Pancreas (tissue), 10 donors: Measurements from ENCODE around the gene SH3RF3. TPM values are rescaled to one million over a fixed set of nuclear protein-coding genes. Genes with fewer than 3 reads are reported as not detected.
A peak's percentile ranks its signal among the peaks of the same experiment; 100 is the strongest.

ENCODE experiments used
- ATAC-seq, 4 donors: fragments of 200-7000 bp; cut with Tn5 transposase; one replicate each; pipeline versions ENCODE4 v1.8.0 to v1.9.1; 2020; ENCODE audit warnings: mild to moderate bottlenecking in 4 of 4, moderate library complexity in 4 of 4
- DNase-seq, 6 donors: peaks; one replicate each; pipeline ENCODE4 v3.0.0-alpha.2; 2020
- FAIRE-seq: peaks from 2 replicates; lab custom pipeline; 2012; peaks lifted over from hg19 to GRCh38; lab: Jason Lieb, UNC
- H3K27ac ChIP-seq, 4 donors: fragments of 200-600 bp; sonication (generic); 1 replicate in 3 of 4; 2 replicates in 1 of 4; pipeline versions ENCODE4 v1.5.0 to v1.8.0; 2020
- H3K27me3 ChIP-seq, 4 donors: fragments of 200-600 bp; one replicate each; pipeline ENCODE4 v1.8.0; 2021
- H3K36me3 ChIP-seq, 3 donors: fragments of 200-600 bp; sonication (generic) in 1 of 3; one replicate each; pipeline versions ENCODE4 v1.5.0 to v1.8.0; 2020 to 2021
- H3K4me1 ChIP-seq, 3 donors: fragments of 200-600 bp; one replicate each; pipeline ENCODE4 v1.8.0; 2021
- H3K4me3 ChIP-seq, 4 donors: fragments of 200-600 bp; sonication (generic) in 2 of 4; one replicate each; pipeline versions ENCODE4 v1.5.0 to v1.8.0; 2020 to 2021
- H3K9me3 ChIP-seq, 4 donors: fragments of 200-600 bp; one replicate each; pipeline ENCODE4 v1.8.0; 2021
- CTCF ChIP-seq, 4 donors: fragments of 200-600 bp; sonication (generic) in 3 of 4; IDR thresholded peaks; one replicate each; pipeline versions ENCODE4 v1.5.0 to v1.8.0; 2021; ENCODE audit warnings: antibody characterized with exemption in 4 of 4
- WGBS, 2 donors: extraction: QIAGEN DNeasy Blood & Tissue Kit; methylation state at CpG; one replicate each; pipeline ENCODE4 v1.1.7; 2013; 5-methylcytosine and 5-hydroxymethylcytosine counted together
- intact Hi-C, 3 donors: fragments of 100-400 bp; cut with DNase I; formaldehyde crosslinking; loops; one replicate each; pipeline versions ENCODE4 v1.11.1 to v1.14.2; 2022
- polyA plus RNA-seq, 2 donors: library from polyadenylated mRNA; stranded (reverse); fragments of 200-250 nt; gene quantifications; one replicate each; pipeline ENCODE4 v1.2.3, GENCODE V29; 2013
- total RNA-seq, 6 donors: library from RNA; stranded (reverse); fragmentation: NEBNext Ultra II Directional in 4 of 6; extraction: Animal tissue kit (Norgen Biotek cat#: 25700) in 4 of 6; gene quantifications; one replicate each; pipeline versions ENCODE4 v1.2.1 to v1.2.4, GENCODE V29; 2021 to 2023
- donor health status: healthy with polysubstance abuse.
- donor health status: DM: no; HTN: no; CAD: no; lungs with moderate emphysema.
- donor health status: DM: no; HTN: no; CAD: no.
- donor health status: control.
- donor health status: control.
- donor health status: Bipolar disorder and iron deficiency.
- donor health status: DM: yes; HTN: yes; CAD: no.
- donor health status: DM: no; HTN: no; CAD: no.
- donor health status: DM: no; HTN: no; CAD: no.
- donor health status: DM: yes; HTN: yes; CAD: no.

SH3RF3 gene
- total and polyA plus RNA-seq, 8 donors = 1.1 to 3.5 (median 1.8) TPM

GRCh38 chr2:109322111-109322510 is 193.1 kb downstream of the SH3RF3 start:
- no peaks in the 10 kb centered on the region for H3K9me3 ChIP-seq
- peak in 4 of 6 donors; percentile 31 to 68 (median 52) for DNase-seq
- no peak overlapping the region for H3K4me3 ChIP-seq
- no peaks in the 10 kb centered on the region for H3K27me3 ChIP-seq
- H3K4me1 ChIP-seq = no peaks in the 10 kb centered on the region
- TF ChIP-seq CTCF (IDR thresholded peaks at IDR 0.05) = no peak
- H3K36me3 ChIP-seq = no peaks in the 10 kb centered on the region
- peak; percentile 82 for FAIRE-seq
- WGBS, 2 donors = 43 to 50% methylated on average over 6 of the region's 6 CpGs
- intact Hi-C loops = no loop called here
- H3K27ac ChIP-seq = peak overlapping the region in 2 of 4 donors; percentile 10 to 50
- peak; percentile 48 to 77 (median 60) for ATAC-seq

- 47 to 71% methylated on average over 1 of the region's 1 CpG for WGBS, 2 donors
- H3K4me3 ChIP-seq = no peak overlapping the region
- H3K9me3 ChIP-seq = no peaks in the 10 kb centered on the region
- ATAC-seq (no peak), FAIRE-seq (no peak), DNase-seq (no peak)
- TF ChIP-seq CTCF (IDR thresholded peaks at IDR 0.05) = no peak
- no peaks in the 10 kb centered on the region for H3K27me3 ChIP-seq
- H3K36me3 ChIP-seq = no peaks in the 10 kb centered on the region
- intact Hi-C loops = no loop called here
- H3K4me1 ChIP-seq = no peaks in the 10 kb centered on the region
- no peak overlapping the region for H3K27ac ChIP-seq
Measured at GRCh38 chr2:109322641-109323040, 193.6 kb downstream of the SH3RF3 start.

GRCh38 chr2:109324861-109325260 is 195.9 kb downstream of the SH3RF3 start:
- DNase-seq = peak in 1 of 6 donors; percentile 14
- 76 to 80% methylated on average over 6 of the region's 6 CpGs for WGBS, 2 donors
- ATAC-seq = peak in 3 of 4 donors; percentile 49 to 70 (median 51)

GRCh38 chr2:109325570-109325969 is 196.6 kb downstream of the SH3RF3 start:
- Histone ChIP-seq H3K36me3 (no peaks in the 10 kb centered on the region), H3K9me3 (no peaks in the 10 kb centered on the region), H3K27me3 (no peaks in the 10 kb centered on the region), H3K4me3 (no peak overlapping the region), H3K4me1 (no peaks in the 10 kb centered on the region), H3K27ac (no peak overlapping the region)
- 73 to 77% methylated on average over 4 of the region's 4 CpGs for WGBS, 2 donors
- DNase-seq (no peak), ATAC-seq (no peak), FAIRE-seq (no peak)
- TF ChIP-seq CTCF (IDR thresholded peaks at IDR 0.05) = no peak
- intact Hi-C loops = no loop called here

More at GRCh38 chr2:109324861-109325260, 195.9 kb downstream of the SH3RF3 start:
- Histone ChIP-seq H3K9me3 (no peaks in the 10 kb centered on the region), H3K27me3 (no peaks in the 10 kb centered on the region), H3K27ac (no peak overlapping the region), H3K4me1 (no peaks in the 10 kb centered on the region), H3K4me3 (no peak overlapping the region), H3K36me3 (no peaks in the 10 kb centered on the region)
- intact Hi-C loops = no loop called here
- TF ChIP-seq CTCF (IDR thresholded peaks at IDR 0.05) = no peak
- FAIRE-seq = no peak

- Histone ChIP-seq H3K4me1 (no peaks in the 10 kb centered on the region), H3K27ac (no peak overlapping the region), H3K4me3 (no peak overlapping the region), H3K27me3 (no peaks in the 10 kb centered on the region), H3K9me3 (no peaks in the 10 kb centered on the region), H3K36me3 (no peaks in the 10 kb centered on the region)
- 89 to 92% methylated on average over 4 of the region's 4 CpGs for WGBS, 2 donors
- TF ChIP-seq CTCF (IDR thresholded peaks at IDR 0.05) = no peak
- DNase-seq (no peak), ATAC-seq (no peak), FAIRE-seq (no peak)
- intact Hi-C loops = no loop called here
Measured at GRCh38 chr2:109326306-109326705, 197.3 kb downstream of the SH3RF3 start.
